ENCODE data around the gene SLC9A5. TPM values are rescaled to one million over a fixed set of nuclear protein-coding genes. Genes with fewer than 3 reads are reported as not detected.

Gene SLC9A5
- total RNA-seq, 4 donors from 2014 or later: 0.37 to 1.2 (median 0.72) TPM

DNA sequence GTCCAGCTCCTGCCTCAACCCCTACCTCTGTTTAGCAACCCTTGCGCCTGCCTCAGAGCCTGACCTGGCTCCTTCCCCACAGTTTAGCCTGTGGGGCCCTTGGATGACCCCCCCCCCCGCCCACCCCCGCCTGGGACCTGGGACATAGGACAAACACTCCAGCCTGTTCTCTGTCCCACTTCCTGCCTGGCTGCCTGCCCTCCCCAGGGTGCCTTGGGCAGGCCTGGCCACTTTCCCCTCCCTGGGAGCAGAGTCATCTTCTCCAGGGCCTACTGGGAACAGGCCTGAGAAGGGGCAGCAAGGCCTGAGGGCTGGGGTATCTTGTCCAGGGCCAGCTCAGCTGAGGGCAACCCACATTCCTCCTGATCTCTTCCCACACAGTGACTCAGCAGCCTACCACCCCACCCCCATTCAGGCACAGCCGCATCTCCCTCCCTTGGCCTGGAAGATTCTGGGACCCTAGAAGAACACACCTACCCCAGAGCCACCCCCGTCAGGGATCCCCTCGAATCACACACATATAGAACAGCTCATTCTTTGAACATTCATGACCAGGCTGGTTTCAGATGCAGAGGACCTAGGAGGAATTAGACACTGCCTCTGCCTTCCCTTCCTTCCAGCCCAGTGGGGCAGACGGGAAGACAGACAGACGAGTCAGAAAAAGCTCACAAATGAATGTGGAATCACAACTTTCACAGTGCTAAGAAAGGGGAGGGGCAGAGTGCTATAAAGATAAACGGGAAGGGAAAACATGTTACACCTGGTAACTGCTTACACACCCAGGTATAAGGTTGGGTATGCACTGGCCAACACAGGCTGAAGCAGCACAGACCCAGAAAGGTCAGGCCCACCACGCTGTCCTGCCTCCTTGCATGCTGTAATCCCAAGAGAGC is 7.5 kb upstream of the SLC9A5 start:
- DNase-seq (ENCODE audit: low spot score): no peak
- peak; percentile 74 for ATAC-seq (ENCODE audit: low FRiP score)
- TF ChIP-seq, protein P1, sequence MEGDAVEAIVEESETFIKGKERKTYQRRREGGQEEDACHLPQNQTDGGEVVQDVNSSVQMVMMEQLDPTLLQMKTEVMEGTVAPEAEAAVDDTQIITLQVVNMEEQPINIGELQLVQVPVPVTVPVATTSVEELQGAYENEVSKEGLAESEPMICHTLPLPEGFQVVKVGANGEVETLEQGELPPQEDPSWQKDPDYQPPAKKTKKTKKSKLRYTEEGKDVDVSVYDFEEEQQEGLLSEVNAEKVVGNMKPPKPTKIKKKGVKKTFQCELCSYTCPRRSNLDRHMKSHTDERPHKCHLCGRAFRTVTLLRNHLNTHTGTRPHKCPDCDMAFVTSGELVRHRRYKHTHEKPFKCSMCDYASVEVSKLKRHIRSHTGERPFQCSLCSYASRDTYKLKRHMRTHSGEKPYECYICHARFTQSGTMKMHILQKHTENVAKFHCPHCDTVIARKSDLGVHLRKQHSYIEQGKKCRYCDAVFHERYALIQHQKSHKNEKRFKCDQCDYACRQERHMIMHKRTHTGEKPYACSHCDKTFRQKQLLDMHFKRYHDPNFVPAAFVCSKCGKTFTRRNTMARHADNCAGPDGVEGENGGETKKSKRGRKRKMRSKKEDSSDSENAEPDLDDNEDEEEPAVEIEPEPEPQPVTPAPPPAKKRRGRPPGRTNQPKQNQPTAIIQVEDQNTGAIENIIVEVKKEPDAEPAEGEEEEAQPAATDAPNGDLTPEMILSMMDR (IDR thresholded peaks at IDR 0.05): no peak

DNA sequence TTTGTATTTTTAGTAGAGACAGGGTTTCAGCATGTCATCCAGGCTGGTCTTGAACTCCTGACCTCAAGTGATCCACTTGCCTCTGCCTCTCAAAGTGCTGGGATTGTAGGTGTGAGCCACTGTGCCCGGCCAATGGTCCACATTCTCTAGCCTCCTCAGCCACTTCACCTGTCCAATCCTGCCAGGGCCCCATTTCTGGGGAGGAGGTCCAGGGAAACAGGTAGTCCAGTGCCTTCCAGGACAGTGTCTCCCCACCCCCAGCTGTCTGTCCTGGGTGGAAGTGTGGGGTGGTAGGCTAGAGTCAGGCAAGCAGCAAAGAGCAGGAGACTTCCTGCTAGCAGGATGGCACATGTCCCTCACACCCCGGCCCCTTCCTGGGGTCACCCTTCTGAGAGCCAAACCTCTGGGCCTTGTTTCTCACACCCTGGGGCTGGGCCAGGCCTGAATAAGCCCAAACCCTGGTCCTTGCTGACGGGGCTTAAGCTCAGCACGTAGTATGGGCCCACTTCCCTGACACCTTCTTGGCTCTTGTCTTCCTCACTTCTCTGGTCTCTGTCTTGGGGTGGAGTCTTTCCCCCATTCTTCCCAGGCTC is 6.5 kb upstream of the SLC9A5 start:
- TF ChIP-seq, protein P1 (IDR thresholded peaks at IDR 0.05): no peak
- ATAC-seq (ENCODE audit: low FRiP score): no peak
- DNase-seq (ENCODE audit: low spot score): no peak

DNA sequence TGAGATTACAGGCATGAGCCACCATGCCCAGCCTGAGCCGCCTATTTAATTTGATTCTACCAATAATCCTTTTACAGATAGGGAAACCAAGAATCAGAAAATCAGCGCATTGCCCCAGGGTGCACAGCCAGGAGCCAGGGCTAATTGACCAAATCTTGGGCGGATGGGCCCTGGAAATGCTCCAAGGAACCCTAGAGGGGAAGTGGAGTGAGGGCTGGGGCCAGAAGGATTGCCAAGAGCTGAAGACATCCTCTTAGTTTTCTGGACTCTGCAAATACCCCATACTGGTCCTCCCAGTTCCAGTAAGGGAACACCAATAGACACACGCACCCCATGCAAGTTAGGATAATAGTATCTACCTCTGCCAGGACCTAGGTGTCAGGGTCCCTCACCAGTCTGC is 5.3 kb upstream of the SLC9A5 start:
- ATAC-seq (ENCODE audit: low FRiP score) (no peak), DNase-seq (ENCODE audit: low spot score) (no peak)
- TF ChIP-seq, protein P1 (IDR thresholded peaks at IDR 0.05): no peak

DNA sequence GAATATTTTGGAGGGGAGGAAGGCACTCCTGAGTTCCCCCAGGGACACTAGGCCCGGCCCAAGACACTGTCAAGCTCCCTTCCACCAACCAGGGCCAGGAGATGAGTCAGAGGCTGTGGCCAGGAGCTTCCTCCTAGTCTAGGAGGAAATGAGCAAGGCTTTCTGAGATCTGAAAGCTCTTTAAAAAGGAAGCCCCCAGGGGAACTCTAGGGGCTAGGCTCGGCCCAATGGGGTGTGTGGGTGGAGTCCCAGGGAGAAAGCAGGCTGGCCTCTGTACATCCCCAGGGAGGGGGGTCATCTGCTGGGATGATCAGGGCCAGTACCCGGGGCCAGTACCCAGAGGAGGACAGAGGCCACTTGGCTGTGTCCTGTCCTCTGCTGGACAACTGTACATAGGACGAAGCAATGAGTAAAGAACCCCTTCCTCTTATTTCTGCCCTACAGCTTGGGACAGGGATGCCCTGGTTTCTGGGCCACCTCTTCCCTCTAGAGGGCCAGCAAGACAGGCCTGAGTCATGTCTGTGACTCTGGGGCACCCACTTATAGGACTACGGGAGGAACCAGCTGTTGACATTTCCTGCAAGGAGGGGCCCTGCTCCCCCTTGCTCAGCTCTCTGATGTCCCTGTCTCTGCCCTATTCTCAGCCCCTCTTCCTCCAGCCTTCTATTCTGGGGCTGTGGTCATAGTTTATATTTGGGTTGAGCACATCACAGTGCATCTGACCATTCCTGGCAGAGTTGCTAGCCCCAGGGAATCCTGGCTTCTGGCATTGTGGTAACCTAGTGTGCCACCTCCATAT is 4.2 kb upstream of the SLC9A5 start:
- DNase-seq (ENCODE audit: low spot score): peak; percentile 37
- ATAC-seq (ENCODE audit: low FRiP score): no peak
- TF ChIP-seq, protein P1 (IDR thresholded peaks at IDR 0.05): no peak

DNA sequence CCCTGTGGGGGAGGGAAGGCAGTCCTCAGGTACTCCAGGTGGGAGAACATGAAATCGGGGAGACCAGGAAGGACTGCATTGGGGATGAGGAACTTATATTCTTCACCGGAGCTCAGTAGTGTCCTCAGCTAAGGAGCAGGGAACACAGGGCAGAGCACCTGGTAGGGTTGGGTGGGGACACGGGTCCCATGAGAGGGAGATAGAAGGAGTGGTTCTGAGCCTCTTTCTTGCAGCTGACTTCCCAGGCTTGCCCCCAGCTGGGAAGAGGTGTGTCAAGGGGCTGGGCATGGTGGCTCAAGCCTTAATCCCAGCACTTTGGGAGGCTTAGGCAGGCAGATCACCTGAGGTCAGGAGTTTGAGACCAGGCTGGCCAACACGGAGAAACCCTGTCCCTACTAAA is 3.6 kb upstream of the SLC9A5 start:
- DNase-seq (ENCODE audit: low spot score) (no peak), ATAC-seq (ENCODE audit: low FRiP score) (no peak)
- TF ChIP-seq, protein P1 (IDR thresholded peaks at IDR 0.05): no peak

DNA sequence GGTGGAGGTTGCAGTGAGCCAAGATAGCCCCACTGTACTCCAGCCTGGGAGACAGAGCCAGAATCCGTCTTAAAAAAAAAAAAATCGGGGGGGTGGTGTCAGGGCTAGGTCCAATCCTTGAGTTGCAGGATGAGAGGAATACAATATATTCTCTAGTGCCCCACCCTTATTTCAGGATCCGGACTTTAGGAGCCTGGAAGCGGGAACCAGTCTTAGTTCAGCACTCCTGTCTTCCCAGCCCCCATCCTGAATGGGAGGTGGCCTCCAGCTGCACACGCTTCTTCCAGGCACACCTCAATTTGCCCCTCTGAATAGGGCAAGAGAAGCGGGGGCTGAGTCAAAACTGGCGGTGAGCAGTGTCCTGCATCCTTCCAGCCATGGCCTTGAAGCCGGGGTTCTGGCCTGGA is 3.1 kb upstream of the SLC9A5 start:
- TF ChIP-seq, protein P1 (IDR thresholded peaks at IDR 0.05): no peak
- peak; percentile 5 for ATAC-seq (ENCODE audit: low FRiP score)
- no peak for DNase-seq (ENCODE audit: low spot score)
